Stimulated activated CD8-positive, alpha-beta memory T cell treated with anti-CD3 and anti-CD28 coated beads, Interleukin-7, amount 100 ng/mL, for 1 hour (primary cell): ENCODE results near the gene SQSTM1.

ENCODE experiments used
- DNase-seq, 2 donors: peaks; one replicate each; pipeline ENCODE4 v3.0.0-alpha.2; 2020; ENCODE audit warnings: low read depth in 2 of 2

The SQSTM1 gene

DNA sequence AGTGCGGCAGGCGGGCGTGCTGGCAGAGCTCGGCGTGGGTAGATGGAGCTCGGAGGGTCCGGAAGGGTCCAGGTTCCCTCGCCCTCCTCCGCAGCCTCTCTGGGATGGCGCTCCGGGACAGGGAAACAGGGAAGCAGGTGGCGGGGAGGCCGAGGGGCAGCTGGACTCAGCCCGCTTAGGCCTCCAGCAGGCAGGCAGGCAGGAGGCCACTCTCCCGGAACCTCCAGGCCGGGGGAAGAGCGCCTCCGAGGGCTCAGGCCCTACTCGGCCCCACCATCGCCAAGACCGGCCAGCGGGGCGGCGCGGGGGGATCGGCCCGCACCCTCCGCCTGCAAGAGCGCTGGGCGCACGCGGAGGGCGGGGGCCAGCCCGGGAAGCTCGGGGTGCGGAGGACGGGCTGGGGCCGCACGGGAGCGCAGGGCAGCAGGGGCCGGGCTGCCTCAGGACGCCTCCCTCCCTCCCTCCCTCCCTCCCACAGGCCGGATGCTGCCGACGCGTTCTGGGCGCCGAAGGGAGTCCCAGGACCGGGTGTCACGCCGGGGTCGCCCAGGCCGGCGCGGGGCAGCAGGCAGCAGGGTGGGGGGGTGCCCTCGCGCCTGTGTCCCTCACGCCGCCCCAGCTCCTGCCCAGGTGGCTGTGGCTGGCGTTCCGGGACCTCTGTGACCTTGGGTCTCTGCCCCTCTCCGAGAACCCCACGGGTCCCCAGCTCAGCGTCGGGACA lies 15.0 kb upstream of the SQSTM1 start:
- no peak for DNase-seq

DNA sequence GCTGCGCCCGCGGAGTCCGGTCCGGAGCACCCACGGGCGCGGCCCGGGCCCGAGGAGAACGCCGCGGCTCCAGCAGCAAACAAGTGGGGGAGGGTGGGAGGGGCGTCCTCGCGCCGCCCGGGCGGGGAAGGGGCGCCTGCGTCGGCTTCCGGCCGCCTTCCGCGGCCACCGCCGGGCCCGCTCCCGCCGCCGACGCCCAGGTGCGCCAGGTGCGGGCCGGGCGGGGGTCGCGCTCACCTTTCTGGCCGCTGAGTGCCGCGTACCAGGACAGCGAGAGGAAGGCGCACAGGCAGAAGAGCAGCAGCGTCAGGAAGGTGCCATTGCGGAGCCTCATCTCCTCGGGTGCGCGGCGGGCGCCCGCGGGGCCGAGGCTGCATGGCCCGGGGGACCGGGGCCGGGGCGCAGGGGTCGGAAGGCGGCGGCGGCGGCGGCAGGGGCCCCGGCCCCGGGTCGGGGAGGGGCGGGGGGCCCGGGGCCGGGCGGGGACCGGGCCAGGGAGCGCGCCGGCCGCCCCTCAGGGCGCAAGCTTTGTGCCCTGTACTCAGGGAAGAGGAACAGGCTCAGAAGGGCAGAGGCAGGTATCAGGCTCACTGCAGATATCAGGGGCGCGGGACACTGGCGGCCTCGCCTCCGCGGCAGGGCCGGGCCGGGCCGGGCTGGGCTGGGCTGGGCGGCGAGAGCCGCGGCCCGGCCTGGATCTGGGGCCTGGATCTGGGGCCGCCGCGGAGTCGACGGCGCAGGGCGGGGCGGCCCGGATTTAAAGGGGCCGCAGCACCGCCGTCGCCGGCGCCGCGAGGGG lies 14.3 kb upstream of the SQSTM1 start, which contains the start of gene MGAT4B:
Gene MGAT4B, minus strand, starts transcription at position 617 of the 799 bp plus-strand sequence. Its CDS starts 283 bp downstream, at position 334.
- no peak for DNase-seq

DNA sequence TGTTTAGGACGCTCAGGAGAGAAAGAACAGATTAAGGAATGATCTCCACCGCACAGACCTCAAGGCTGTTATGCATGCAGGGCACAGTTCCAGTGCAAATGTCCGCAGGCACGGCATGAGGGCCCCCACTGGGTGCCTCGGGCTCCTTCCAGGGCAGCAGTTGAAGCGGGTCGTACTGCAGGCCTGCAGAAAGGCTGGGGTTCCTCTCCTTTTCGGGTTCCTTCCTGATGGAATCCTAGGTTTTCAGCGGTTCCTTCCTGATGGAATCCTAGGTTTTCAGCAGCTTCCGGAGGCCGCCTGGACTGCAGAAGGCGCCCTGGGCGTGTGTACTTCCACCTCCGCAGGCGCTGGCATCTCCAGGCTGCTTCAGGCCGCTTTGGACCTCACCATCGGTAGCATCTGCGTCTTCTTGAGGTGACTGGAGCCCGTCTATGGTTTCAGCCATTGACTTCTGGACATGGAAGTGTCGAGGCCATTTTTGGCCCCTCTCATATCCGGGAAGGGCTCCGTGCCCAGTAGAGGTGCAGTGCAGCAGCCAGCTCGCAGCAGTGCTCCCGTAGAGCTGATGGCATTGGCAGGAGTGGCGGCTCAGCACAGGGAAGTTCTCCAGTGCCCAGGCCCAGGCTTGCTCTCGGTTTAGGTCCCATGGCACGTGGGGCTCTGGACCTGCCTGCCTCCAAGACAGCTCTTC lies 8.4 kb upstream of the SQSTM1 start:
- DNase-seq = no peak

DNA sequence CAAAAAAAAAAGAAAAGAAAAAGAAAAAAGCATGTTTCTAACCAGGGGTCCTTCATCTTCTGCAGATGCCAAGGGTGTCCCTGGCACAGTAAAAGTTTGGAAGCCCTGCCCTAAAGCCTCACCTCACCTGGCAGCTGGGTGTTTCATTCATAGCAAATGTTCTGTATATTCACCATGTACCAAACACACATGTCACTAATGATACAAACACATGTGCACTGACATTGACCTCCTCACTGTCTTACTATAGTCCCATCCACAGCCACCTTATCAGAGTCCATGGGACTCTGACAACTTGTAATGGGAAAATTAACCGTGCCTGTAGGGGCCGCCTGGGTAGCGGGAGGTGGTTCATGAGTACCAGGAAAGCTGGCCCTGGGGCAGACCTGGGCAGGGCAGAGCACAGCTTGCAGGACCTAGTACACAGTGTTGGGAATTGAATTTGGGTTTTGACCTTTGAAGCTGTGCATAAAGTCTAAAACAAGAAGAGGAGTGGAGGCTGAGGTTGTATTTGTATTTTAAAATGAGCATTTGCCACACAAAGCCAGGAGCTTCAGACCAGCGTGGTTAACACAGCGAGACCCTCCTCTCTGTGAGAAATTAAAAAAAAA lies 7.6 kb upstream of the SQSTM1 start:
- no peak for DNase-seq

DNA sequence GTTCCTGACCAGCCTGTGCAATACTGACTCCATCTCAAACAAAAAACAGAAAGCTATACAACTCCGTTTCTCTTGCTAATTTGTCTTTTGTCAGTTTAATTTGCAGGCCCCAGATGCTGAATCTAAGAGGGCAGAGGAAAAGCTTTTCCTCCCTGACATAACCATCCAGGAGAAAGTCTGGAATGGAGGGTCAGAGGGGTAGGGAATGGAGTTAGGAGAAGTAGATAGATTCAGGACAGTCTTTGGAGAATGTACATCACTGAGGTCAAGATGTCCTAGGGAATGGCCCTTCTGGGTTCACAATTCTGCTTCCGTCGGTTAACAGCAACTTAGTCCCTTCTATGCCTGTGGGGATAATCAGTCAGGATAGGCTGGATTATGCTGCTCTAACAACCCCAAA lies 6.6 kb upstream of the SQSTM1 start:
- no peak for DNase-seq

DNA sequence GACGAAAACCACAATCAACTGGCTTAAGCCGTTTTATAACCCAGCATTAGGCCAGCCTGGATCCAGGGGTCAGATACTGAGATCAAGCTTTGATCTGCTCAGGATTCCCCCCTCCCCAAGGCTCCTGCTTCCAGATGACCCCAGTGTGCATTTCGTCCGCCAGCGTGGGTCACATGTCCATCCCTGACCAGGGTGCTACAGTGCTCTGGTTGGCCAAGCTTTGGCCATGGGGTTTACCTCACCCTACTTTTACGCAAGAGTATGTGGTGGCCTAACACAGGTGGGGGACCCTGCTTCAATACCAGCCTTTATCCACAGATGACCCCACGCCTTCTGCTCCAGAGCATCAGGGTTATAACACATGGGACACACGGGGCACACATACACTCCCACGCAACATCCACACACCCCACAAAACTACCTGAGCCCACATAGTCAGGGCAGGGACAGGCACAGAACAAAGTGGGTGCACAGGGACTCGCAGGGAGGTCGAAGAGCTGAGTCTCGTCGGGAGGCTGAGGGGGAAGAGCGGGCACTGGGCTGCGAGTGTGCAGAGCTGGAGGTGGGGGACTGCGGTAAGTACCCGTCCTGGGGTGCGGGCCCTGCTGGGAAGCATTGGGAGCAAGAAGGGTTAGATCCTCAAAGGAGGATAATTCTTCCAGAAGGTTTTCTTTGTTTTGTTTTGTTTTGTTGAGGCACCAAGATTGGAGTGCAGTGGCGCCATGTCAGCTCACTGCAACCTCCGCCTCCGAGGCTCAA lies 5.0 kb upstream of the SQSTM1 start:
- DNase-seq = no peak

DNA sequence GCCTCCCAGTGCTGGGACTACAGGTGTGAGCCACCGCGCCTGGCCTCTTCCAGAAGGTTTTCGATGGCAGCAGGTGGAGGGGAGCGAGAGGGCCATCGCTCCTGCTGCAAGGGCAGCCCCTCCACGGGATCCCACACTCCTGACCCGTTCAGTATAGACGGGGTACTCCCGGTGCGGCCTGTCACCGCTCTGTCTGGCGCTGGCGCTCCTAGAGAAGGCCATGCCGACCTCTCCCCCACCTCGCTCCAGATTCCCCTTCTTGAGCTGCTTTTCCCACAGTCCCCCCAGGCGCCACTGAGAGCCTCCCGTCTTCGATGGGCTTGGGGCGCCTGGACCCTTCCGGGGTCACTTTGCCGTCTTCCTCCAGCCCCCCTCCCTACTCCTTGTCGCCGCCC lies 4.3 kb upstream of the SQSTM1 start:
- no peak for DNase-seq

DNA sequence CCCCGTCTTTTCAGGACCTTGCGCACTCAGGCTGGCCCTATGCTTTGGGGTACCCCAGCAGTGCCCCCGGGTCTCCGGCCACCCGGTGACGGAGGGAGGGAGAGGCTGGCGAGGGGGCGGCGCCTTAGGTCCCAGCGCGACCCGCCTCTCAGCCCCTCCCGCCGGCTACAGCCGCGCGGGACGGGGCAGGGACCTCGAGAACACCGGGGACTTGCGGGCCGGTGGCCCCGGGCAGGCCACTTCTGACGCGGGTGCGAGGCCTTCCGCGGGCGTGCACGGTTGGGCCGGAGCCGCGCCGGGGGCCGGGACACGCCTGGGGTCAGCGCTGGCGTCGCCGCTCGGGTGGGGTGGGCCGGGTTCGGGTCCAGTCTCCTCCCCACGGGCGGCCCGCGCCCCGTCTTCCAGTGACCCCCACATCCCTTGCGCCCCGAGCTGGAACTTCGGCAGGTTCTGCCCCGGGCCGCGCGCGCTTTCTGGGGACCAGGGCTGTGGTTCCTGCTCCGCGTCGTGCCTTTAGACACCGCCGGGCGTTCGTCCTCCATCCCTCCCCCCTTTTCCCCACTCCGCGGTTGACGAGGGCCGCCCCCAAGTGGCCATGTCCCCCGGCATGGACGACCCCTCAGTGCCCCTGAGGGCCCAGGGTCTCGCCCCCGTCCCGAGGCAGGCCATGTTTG lies 3.8 kb upstream of the SQSTM1 start:
- no peak for DNase-seq

DNA sequence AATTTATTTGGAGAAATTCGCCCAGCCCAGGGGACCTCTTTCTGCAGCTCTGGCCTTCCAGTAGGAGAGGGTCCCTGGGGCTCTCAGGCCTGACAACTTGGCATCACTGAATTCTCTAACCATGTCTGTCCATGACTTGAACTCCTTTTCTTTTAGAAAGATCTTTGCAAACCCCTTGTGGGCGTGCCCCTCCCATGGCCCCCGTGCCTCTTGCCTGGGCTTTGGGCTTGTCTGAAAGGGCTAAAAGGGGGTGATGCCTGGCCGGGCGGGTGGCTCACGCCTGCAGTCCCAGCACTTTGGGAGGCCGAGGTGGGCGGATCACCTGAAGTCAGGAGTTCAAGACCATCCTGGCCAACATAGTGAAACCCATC lies 3.2 kb upstream of the SQSTM1 start:
- DNase-seq = no peak

DNA sequence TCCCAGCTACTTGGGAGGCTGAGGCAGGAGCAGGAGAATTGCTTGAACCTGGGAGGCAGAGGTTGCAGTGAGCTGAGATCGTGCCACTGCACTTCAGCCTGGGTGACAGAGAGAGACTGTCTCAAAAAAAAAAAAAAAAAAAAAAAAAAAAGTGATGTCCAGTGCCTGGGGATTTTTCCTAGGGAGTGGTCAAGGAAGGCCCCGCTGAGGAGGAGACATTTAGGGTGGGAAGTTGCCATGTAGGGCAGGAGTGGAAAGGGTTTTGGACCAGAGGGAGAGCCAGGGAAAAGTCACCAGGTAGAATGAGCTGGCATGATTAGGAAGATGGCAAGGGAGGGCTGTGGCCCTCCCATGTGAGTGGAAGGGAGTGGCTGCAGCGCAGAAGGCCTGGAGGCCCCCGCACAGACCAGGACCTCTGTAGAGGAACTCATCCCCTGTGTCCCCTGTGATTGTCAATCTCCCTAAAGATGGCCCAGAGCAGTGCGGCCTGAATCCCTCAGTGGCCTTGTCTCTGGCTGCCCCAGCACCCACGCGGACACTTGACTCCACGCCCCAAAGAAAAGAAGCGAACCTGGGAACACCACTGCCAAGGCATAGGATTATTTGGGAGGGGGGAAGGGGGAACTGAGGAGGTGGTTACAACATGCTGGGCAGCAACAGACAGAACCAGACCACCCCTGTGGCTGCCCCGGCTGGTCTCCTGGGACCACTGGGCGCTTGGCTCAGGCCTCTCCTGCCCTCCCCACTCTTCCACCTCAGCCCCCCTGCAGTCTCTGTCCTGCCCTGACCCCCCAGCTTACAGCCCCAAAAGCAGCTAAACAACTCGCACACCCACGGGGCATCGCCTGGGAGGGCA lies 2.6 kb upstream of the SQSTM1 start:
- no peak for DNase-seq

DNA sequence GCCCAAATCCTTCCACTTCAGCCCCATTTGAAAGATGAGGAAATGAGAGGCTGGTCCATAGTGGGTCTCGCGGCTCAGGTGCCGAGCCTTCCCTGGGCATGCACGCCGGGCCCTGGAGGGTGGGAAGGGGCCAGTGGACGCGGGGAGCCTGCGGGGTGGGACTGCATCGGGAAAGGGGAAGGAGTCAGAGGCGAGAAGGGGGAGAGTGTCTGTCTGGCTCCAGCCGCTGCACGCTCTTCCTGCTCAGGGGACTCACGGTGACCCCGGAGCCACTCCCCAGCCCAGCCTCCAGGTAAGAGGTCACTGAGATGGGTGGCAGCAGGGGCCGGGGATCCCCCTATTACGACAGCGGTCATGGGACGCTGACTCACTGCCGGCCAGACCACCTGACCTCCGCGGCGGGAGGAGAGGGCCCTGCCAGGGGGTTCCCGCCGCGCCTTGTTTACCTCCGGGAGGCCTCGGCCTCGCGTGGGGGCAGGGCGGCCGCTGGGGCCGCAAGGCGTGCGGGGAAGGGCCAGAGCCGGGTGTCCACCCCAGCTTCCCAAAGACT lies 1.9 kb upstream of the SQSTM1 start:
- peak; percentile 82 for DNase-seq

DNA sequence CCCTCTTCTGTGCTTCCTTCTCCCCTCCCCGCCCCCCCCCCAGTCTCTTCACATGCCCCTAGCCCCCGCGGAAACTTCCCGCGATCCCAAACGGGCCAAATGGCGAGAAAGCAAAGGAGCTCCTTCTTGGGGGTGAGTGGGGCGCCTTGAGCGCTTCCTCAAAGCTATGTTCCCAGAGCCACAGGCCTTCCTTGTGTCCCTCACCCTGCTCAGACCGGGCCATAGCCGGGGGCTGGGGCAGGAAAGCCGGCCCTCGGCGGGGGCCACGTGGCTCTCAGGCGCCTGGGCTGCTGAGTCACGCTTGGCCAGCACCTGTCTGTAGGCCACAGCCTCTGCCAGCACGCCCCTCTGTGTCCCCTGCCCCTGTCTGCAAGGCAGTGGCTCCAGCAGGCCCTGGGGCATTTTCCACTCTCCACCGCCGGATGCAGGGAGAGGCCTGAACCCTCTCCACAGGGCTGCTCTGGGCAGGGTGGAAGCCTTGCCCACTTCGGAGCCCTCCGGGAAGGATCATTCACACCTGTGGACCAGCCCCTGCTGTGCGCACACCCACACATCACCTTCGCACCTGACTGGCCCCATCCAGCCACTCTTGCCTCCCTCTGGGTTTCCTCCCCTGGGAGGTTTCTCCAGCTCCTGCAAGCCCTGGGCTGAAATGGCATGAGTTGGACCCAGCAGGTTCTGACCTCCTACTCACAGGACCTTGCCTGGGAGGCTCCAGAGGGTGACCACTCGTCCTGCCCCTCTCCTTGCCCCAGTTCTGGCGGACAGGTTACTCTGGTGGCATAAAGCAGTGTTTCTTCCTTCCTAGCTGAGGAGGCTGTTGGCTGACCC lies 1.2 kb upstream of the SQSTM1 start:
- no peak for DNase-seq

DNA sequence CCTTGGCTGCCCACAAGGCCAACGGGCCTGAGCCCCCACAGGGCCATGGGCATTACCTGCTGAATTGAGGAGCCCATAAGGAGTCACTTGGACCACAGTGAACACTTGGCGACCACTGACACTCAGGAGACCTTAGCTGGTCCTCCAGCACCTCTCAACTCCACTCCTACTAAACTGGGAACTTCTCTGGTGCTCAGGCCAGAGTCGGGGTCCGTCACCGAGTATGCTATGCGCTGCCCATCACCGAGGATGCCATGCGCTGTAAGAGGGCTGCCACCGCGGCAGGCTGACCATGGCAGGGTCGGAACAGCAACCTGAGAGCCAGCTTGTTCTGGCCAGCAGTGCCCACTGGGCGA lies 600 bp upstream of the SQSTM1 start:
- no peak for DNase-seq

DNA sequence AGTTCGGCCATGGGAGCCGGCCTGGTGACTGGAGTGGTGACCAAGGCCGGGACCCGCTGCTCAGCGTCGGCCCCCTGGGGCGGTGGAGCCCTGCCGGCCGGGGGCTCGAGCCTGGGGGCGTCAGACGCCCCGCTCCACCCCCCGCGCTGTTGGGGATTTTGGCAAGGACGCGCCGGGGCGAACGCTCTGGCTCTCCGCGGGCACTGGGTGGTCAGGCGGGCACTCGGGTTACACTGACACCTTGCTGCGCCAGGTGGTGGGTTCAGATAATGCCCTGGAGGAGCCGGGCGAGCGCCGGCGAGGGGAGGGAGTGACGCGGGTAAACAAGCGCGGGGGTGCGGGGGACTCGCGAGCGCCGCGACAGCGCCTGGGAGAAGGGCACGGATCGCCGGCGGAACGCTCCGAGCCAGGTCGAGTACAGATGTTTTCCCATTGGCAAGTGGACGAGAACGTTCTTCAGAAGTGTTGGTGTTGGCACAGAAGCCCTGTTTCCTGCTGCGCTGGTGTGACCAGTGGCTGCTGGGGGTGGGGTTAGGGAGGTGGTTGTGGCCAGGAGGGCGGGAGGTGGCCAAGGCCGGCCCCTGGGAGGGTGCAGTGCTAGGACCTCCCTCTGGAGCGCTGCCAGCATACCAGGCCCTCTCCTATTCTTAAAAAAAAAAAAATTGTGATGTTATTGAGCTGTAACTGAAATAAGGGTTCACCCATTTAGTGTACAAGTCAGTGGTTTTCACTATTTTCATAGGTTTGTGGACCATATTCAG lies 773 bp downstream of the SQSTM1 start:
- peak; percentile 65 to 71 for DNase-seq

DNA sequence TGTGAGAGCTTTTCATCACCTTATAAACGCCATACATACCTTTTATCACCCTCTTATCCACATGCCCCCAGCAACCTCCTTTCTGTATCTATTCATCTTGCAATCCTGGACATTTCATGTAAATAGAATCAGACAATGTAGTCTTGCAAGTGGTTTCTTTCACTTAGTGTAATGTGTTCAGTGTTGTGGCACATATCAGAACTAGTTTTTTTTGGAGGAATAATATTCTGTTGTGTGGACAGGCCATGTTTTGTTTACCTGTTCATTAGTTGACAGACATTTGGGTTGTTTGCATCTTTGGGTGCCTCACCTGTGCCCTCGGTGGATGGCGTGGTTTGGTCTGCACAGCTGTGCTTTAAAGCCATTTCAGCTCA lies 1.3 kb downstream of the SQSTM1 start:
- DNase-seq = no peak

DNA sequence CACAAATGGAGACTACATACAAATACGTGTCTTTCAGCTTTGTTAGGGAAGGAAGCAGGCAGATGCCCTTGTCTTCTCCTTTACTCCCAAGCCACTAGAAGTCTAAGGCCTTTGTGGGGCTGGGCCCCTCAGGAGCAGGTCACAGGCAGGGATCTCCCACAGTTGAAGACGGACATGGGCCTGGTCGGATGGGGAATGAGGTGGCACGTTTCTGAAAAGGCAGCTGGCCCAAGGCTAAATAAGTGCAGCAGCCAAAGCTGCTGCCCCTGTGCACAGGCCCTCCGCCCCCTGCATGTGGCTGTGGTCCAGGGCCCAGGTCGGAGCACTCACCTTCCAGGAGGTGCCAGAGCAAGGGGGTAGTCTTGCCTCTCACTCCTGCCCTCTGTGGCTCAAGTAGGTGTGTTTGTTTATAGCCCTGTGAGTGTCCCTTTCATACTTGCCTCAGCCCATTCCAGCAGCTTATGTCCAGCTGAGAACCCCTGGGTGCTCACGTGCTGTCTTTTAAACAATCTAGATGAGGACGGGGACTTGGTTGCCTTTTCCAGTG lies 1.8 kb downstream of the SQSTM1 start:
- no peak for DNase-seq

DNA sequence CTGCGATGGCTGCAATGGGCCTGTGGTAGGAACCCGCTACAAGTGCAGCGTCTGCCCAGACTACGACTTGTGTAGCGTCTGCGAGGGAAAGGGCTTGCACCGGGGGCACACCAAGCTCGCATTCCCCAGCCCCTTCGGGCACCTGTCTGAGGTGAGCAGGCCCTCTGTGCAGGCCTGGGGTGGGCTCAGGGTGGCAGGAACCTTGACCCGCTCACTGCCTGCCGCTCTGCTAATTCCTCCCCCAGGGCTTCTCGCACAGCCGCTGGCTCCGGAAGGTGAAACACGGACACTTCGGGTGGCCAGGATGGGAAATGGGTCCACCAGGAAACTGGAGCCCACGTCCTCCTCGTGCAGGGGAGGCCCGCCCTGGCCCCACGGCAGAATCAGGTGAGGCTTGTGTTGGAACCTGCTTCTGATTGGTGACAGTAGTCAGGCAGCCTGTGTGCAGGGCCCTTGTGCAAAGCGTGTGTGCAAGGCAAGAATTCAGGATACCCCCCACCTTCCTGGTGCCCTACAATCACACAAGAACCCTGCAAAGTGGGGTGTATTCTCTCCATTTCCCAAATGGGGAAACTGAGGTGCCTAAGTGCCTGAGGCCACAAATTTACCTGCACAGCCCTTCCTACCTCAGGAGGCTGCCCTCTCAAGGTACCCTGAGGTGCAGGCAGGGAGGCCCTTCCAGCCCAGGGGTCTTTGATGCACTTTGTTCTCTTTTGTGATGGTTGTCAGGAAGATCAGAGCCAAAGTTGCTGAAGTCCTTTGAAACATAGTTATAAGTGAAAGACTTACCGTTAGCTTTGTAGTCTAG lies 3.4 kb downstream of the SQSTM1 start:
- DNase-seq = no peak
